Tibial nerve (tissue), 4 donors: ENCODE data around the gene LRRN2. TPM values are rescaled to one million over a fixed set of nuclear protein-coding genes. Genes with fewer than 3 reads are reported as not detected.

ENCODE experiments used
- DNase-seq, 2 donors: peaks; one replicate each; pipeline ENCODE4 v3.0.0-alpha.2; 2019; ENCODE audit warnings: low spot score in 2 of 2
- H3K27ac ChIP-seq, 4 donors: fragments of 200-600 bp; sonication (generic) in 3 of 4; one replicate each; pipeline ENCODE4 v1.5.1; 2017 to 2019; ENCODE audit warnings: mild to moderate bottlenecking in 1 of 4
- H3K27me3 ChIP-seq, 2 donors: fragments of 200-600 bp; sonication (generic) in 1 of 2; one replicate each; pipeline versions ENCODE4 v1.5.1 to v1.6.0; 2017 to 2019
- H3K36me3 ChIP-seq, 3 donors: fragments of 200-600 bp; sonication (generic); one replicate each; pipeline ENCODE4 v1.5.1; 2018 to 2019
- H3K4me1 ChIP-seq, 4 donors: fragments of 200-600 bp; sonication (generic) in 3 of 4; one replicate each; pipeline ENCODE4 v1.5.1; 2017 to 2019
- H3K4me3 ChIP-seq, 4 donors: fragments of 200-600 bp; sonication (generic) in 3 of 4; one replicate each; pipeline ENCODE4 v1.5.1; 2017 to 2019; ENCODE audit warnings: mild to moderate bottlenecking in 1 of 4, moderate library complexity in 1 of 4
- H3K9me3 ChIP-seq, 4 donors: fragments of 200-600 bp; sonication (generic) in 3 of 4; one replicate each; pipeline ENCODE4 v1.5.1; 2017 to 2019
- CTCF ChIP-seq, 5 experiments: fragments of 200-600 bp in 3 of 5; fragments of 450-650 bp in 2 of 5; sonication (generic) in 3 of 5; IDR thresholded peaks; one replicate each; pipeline ENCODE4 v1.5.1; 2016 to 2019; ENCODE audit warnings: antibody characterized with exemption in 5 of 5, mild to moderate bottlenecking in 3 of 5, moderate library complexity in 2 of 5
- EP300 ChIP-seq, 2 donors: sonication (generic); formaldehyde crosslinking; IDR thresholded peaks; one replicate each; pipeline ENCODE4 v1.6.1; 2017; ENCODE audit warnings: antibody characterized with exemption in 2 of 2, mild to moderate bottlenecking in 1 of 2
- POLR2A ChIP-seq, 2 donors: fragments of 450-650 bp; IDR thresholded peaks; one replicate each; pipeline ENCODE4 v1.6.1; 2017; ENCODE audit warnings: antibody characterized with exemption in 2 of 2, mild to moderate bottlenecking in 2 of 2, moderate library complexity in 2 of 2
- WGBS, 2 donors: methylation state at CpG; one replicate each; pipeline ENCODE4 v1.1.5; 2018; 5-methylcytosine and 5-hydroxymethylcytosine counted together
- total RNA-seq, 4 donors: library from RNA; depleted of rRNA; stranded (reverse); fragments of >200 nt; gene quantifications; one replicate each; pipeline ENCODE4 v1.1.0, GENCODE V29; 2016

The LRRN2 gene
- total RNA-seq, 4 donors from 2014 or later, result 3.6 to 22.9 (median 14.5) TPM

- no peaks in the 10 kb centered on the region for H3K36me3 ChIP-seq
- H3K27ac ChIP-seq, result no peak overlapping the region
- H3K4me3 ChIP-seq, result no peak overlapping the region
- no peak for DNase-seq
- TF ChIP-seq CTCF (IDR thresholded peaks at IDR 0.05), result no peak
- TF ChIP-seq POLR2A (IDR thresholded peaks at IDR 0.05), result no peak
- TF ChIP-seq EP300 (IDR thresholded peaks at IDR 0.05), result no peak
- no peaks in the 10 kb centered on the region for H3K9me3 ChIP-seq
- WGBS, 2 donors, result 90 to 95% methylated on average over 3 of the region's 3 CpGs
- H3K27me3 ChIP-seq, result no peaks in the 10 kb centered on the region
- H3K4me1 ChIP-seq, result no peaks in the 10 kb centered on the region
Observed at GRCh38 chr1:204701229-204701628, 15.7 kb upstream of the LRRN2 start.

GRCh38 chr1:204697893-204698292, 12.4 kb upstream of the LRRN2 start:
- no peak for DNase-seq
- WGBS, 2 donors, result 78 to 90% methylated on average over 5 of the region's 5 CpGs
- H3K27me3 ChIP-seq, result no peaks in the 10 kb centered on the region
- no peaks in the 10 kb centered on the region for H3K36me3 ChIP-seq
- no peaks in the 10 kb centered on the region for H3K4me1 ChIP-seq
- no peak overlapping the region for H3K27ac ChIP-seq
- TF ChIP-seq EP300 (IDR thresholded peaks at IDR 0.05) (no peak), CTCF (IDR thresholded peaks at IDR 0.05) (no peak), POLR2A (IDR thresholded peaks at IDR 0.05) (no peak)
- H3K4me3 ChIP-seq, result no peak overlapping the region
- H3K9me3 ChIP-seq, result no peaks in the 10 kb centered on the region

- WGBS, 2 donors, result 90% methylated on average over 17 of the region's 17 CpGs
- Histone ChIP-seq H3K36me3 (no peaks in the 10 kb centered on the region), H3K27me3 (no peaks in the 10 kb centered on the region), H3K9me3 (no peaks in the 10 kb centered on the region), H3K4me1 (no peaks in the 10 kb centered on the region), H3K4me3 (no peak overlapping the region), H3K27ac (no peak overlapping the region)
- no peak for DNase-seq
- no peak for TF ChIP-seq POLR2A (IDR thresholded peaks at IDR 0.05)
- TF ChIP-seq EP300 (IDR thresholded peaks at IDR 0.05), result no peak
- TF ChIP-seq CTCF (IDR thresholded peaks at IDR 0.05), result no peak
Observed at GRCh38 chr1:204696606-204697005, 11.1 kb upstream of the LRRN2 start.

GRCh38 chr1:204695692-204696091, 10.2 kb upstream of the LRRN2 start:
- WGBS, 2 donors, result 72 to 76% methylated on average over 4 to 5 of the region's 5 CpGs
- H3K4me1 ChIP-seq, result no peaks in the 10 kb centered on the region
- TF ChIP-seq EP300 (IDR thresholded peaks at IDR 0.05) (no peak), POLR2A (IDR thresholded peaks at IDR 0.05) (no peak), CTCF (IDR thresholded peaks at IDR 0.05) (no peak)
- no peaks in the 10 kb centered on the region for H3K9me3 ChIP-seq
- H3K36me3 ChIP-seq, result no peaks in the 10 kb centered on the region
- no peak overlapping the region for H3K27ac ChIP-seq
- H3K27me3 ChIP-seq, result no peaks in the 10 kb centered on the region
- no peak for DNase-seq
- no peak overlapping the region for H3K4me3 ChIP-seq

- WGBS, 2 donors, result 77 to 81% methylated on average over 7 of the region's 7 CpGs
- Histone ChIP-seq H3K9me3 (no peaks in the 10 kb centered on the region), H3K36me3 (no peaks in the 10 kb centered on the region), H3K4me1 (no peaks in the 10 kb centered on the region), H3K4me3 (no peak overlapping the region), H3K27ac (no peak overlapping the region), H3K27me3 (peaks cover 0 to under 1% of the 10 kb centered on the region in 2 donors)
- no peak for DNase-seq
- TF ChIP-seq EP300 (IDR thresholded peaks at IDR 0.05) (no peak), POLR2A (IDR thresholded peaks at IDR 0.05) (no peak), CTCF (IDR thresholded peaks at IDR 0.05) (no peak)
Observed at GRCh38 chr1:204694145-204694544, 8.6 kb upstream of the LRRN2 start.
